ENCODE data around the gene KATNAL2. TPM values are rescaled to one million over a fixed set of nuclear protein-coding genes. Genes with fewer than 3 reads are reported as not detected.
A peak's percentile ranks its signal among the peaks of the same experiment; 100 is the strongest.
"Not testable (repeated sequence)": the region's sequence is repeated elsewhere in the genome, so short reads cannot be mapped to it uniquely, and the experiment has no call there.

Gene KATNAL2
- total and polyA plus RNA-seq, 4 donors: 1.5 to 8.0 (median 4.1) TPM

DNA sequence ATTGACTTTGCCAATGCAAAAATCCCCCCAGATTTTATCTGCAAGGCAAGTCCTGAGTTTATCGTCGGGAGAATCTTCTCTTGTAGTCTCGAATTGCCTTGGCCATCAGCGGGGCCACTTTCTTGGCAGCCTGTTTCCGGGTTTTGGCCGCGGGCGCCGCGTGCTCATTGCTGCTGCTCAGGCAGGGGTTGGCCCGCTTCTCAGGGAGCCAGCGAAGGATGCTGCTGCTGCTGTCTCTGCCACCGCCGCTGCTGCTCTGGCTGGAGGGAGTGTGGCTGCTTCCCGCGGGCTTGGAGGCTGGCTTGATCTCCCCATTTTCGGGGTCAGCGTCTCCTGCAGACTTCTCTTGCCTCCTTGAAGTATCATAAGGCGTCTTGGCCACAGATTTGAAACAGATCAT is 115.5 kb downstream of the KATNAL2 start:
- Histone ChIP-seq H3K27me3 (ENCODE audit: control insufficient read depth in 3 of 3, insufficient read depth in 3 of 3, low read length in 2 of 3) (no peaks in the 10 kb centered on the region), H3K4me3 (no peak overlapping the region), H3K36me3 (ENCODE audit: control insufficient read depth in 4 of 4, insufficient read depth in 4 of 4, low read length in 4 of 4) (no peaks in the 10 kb centered on the region), H3K27ac (ENCODE audit: low read depth in 1 of 2, low read length in 1 of 2) (no peak overlapping the region), H3K9ac (ENCODE audit: insufficient read depth in 1 of 2, low read length in 2 of 2) (no peak overlapping the region), H3K4me1 (ENCODE audit: control insufficient read depth in 5 of 5, insufficient read depth in 5 of 5, low read length in 5 of 5) (no peaks in the 10 kb centered on the region), H3K9me3 (ENCODE audit: control insufficient read depth in 4 of 4, insufficient read depth in 3 of 4, low read length in 3 of 4) (peaks cover 0 to 5% (median 0%) of the 10 kb centered on the region in 4 donors)
- TF ChIP-seq, protein P1, sequence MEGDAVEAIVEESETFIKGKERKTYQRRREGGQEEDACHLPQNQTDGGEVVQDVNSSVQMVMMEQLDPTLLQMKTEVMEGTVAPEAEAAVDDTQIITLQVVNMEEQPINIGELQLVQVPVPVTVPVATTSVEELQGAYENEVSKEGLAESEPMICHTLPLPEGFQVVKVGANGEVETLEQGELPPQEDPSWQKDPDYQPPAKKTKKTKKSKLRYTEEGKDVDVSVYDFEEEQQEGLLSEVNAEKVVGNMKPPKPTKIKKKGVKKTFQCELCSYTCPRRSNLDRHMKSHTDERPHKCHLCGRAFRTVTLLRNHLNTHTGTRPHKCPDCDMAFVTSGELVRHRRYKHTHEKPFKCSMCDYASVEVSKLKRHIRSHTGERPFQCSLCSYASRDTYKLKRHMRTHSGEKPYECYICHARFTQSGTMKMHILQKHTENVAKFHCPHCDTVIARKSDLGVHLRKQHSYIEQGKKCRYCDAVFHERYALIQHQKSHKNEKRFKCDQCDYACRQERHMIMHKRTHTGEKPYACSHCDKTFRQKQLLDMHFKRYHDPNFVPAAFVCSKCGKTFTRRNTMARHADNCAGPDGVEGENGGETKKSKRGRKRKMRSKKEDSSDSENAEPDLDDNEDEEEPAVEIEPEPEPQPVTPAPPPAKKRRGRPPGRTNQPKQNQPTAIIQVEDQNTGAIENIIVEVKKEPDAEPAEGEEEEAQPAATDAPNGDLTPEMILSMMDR (IDR thresholded peaks at IDR 0.05; ENCODE audit: control extremely low read depth, extremely low read depth): no peak
- 92 to 94% methylated on average over 19 of the region's 19 CpGs for WGBS, 2 donors
- DNase-seq: no peak
- ATAC-seq (ENCODE audit: insufficient read depth, low FRiP score): no peak

DNA sequence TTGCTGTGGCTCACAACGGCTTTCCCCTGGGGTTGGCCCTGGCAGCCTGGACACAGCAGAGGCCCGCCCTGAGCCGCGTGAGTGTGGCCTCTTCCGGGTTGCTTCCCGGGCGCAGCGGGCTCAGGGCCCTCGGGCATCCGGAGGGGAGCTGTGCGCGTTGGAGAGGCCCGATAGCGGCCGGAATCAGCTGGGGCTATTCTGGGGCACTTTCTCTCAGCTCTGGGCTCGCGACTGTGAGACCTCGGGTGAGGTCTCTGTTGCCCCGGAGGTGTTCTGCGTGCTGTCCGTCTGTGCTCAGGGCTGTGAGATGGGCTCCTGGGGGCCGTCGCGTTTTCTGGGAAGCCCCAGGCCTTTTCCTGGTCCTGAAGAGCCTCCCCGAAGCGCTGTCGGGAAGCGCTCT is 117.2 kb downstream of the KATNAL2 start:
- not testable (repeated sequence) for H3K4me3 ChIP-seq; DNase-seq; H3K36me3 ChIP-seq (ENCODE audit: control insufficient read depth in 4 of 4, insufficient read depth in 4 of 4, low read length in 4 of 4); H3K27ac ChIP-seq (ENCODE audit: low read depth in 1 of 2, low read length in 1 of 2); H3K4me1 ChIP-seq (ENCODE audit: control insufficient read depth in 5 of 5, insufficient read depth in 5 of 5, low read length in 5 of 5); H3K9me3 ChIP-seq (ENCODE audit: control insufficient read depth in 4 of 4, insufficient read depth in 3 of 4, low read length in 3 of 4); H3K9ac ChIP-seq (ENCODE audit: insufficient read depth in 1 of 2, low read length in 2 of 2); H3K27me3 ChIP-seq (ENCODE audit: control insufficient read depth in 3 of 3, insufficient read depth in 3 of 3, low read length in 2 of 3); ATAC-seq (ENCODE audit: insufficient read depth, low FRiP score)
- 94 to 95% methylated on average over 28 of the region's 28 CpGs for WGBS, 2 donors

DNA sequence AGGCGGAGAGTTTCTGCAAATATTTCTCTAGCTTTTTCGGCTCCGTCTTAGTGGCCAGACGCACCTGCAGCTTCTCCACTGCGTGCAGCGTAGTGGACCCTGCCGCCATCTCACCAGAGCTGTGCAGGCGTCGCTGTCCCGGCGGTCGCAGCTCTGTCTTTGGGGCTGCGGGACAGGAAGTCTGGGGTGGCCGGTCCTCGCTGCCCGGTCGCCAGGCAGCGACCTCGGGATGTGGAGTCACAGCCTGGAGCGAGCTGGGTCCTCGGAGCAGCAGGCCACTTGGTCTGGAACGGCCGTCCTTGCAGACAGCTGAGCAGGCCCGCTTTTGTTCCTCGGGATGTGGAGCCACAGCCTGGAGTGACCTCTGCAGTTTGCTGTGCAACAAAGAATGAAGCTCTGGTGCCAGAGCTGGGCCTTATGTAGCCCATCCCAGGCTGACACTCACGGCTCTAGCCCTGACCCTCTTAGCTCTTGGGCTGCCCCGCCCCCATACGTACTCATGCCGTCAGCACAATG is 117.8 kb downstream of the KATNAL2 start, which contains the start of gene ELOA2:
ELOA2 (minus strand) TSS at position 466 of the 516 bp plus-strand sequence; CDS start at position 109, 357 bp downstream.
- 94 to 97% methylated on average over 29 of the region's 29 CpGs for WGBS, 2 donors
- H3K27ac ChIP-seq (ENCODE audit: low read depth in 1 of 2, low read length in 1 of 2): no peak within 1 kb of the TSS
- no peaks in the 10 kb centered on the region for H3K27me3 ChIP-seq (ENCODE audit: control insufficient read depth in 3 of 3, insufficient read depth in 3 of 3, low read length in 2 of 3)
- TF ChIP-seq, protein P1 (IDR thresholded peaks at IDR 0.05; ENCODE audit: control extremely low read depth, extremely low read depth): no peak
- DNase-seq: no peak
- H3K9ac ChIP-seq (ENCODE audit: insufficient read depth in 1 of 2, low read length in 2 of 2): no peak within 1 kb of the TSS
- H3K4me3 ChIP-seq: no peak within 1 kb of the TSS
- H3K4me1 ChIP-seq (ENCODE audit: control insufficient read depth in 5 of 5, insufficient read depth in 5 of 5, low read length in 5 of 5): no peaks in the 10 kb centered on the region
- H3K9me3 ChIP-seq (ENCODE audit: control insufficient read depth in 4 of 4, insufficient read depth in 3 of 4, low read length in 3 of 4): peaks cover 0 to 5% (median 0%) of the 10 kb centered on the region in 4 donors
- ATAC-seq (ENCODE audit: insufficient read depth, low FRiP score): no peak
- no peaks in the 10 kb centered on the region for H3K36me3 ChIP-seq (ENCODE audit: control insufficient read depth in 4 of 4, insufficient read depth in 4 of 4, low read length in 4 of 4)

DNA sequence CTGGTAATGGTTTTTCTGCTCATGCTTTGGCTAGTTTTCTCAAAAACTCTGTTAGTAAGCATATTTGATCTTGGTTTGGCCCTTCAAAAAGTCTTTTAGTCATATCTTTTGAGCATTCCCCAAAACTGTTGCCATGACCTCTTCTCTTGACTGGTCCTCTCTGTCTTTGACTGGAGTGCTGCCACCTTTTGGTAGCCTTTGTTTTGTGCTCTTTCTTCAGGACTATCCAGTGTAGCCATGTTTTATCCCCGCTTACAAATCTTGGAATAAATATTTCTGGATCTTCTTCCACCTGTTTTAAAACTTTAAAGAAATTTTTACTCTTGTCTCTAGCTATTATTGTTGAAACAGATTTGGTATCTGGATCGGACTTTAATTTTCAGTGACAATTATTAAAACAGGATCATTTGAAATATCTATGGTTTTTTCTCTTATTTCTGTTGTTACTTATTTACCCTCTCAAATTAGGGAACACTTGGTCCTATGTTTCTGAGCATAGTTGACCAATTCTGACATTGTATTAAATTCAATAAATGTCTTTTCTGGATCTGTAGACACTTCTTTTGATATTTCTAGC is 119.0 kb downstream of the KATNAL2 start:
- ATAC-seq (ENCODE audit: insufficient read depth, low FRiP score): no peak
- no peaks in the 10 kb centered on the region for H3K4me1 ChIP-seq (ENCODE audit: control insufficient read depth in 5 of 5, insufficient read depth in 5 of 5, low read length in 5 of 5)
- 76 to 78% methylated on average over 2 of the region's 2 CpGs for WGBS, 2 donors
- H3K4me3 ChIP-seq: no peak overlapping the region
- TF ChIP-seq, protein P1 (IDR thresholded peaks at IDR 0.05; ENCODE audit: control extremely low read depth, extremely low read depth): no peak
- DNase-seq: peak in 2 of 3 donors; percentile 14 to 23
- no peak overlapping the region for H3K9ac ChIP-seq (ENCODE audit: insufficient read depth in 1 of 2, low read length in 2 of 2)
- H3K27ac ChIP-seq (ENCODE audit: low read depth in 1 of 2, low read length in 1 of 2): no peak overlapping the region
- no peaks in the 10 kb centered on the region for H3K36me3 ChIP-seq (ENCODE audit: control insufficient read depth in 4 of 4, insufficient read depth in 4 of 4, low read length in 4 of 4)
- H3K27me3 ChIP-seq (ENCODE audit: control insufficient read depth in 3 of 3, insufficient read depth in 3 of 3, low read length in 2 of 3): no peaks in the 10 kb centered on the region
- H3K9me3 ChIP-seq (ENCODE audit: control insufficient read depth in 4 of 4, insufficient read depth in 3 of 4, low read length in 3 of 4): peaks cover 0 to 5% (median 0%) of the 10 kb centered on the region in 4 donors

All from lung (tissue), 12 donors.